GM21381 (cell line): ENCODE results near the gene GPC2.
"Not testable (repeated sequence)": the region's sequence is repeated elsewhere in the genome, so short reads cannot be mapped to it uniquely, and the experiment has no call there.

Source experiments
- ATAC-seq: cut with Tn5 transposase; IDR thresholded peaks from one replicate; pipeline ENCODE4 v1.9.1; 2021; ENCODE audit warnings: mild to moderate bottlenecking, moderate library complexity; ENCODE audit not compliant: unreplicated experiment

The GPC2 gene

GRCh38 chr7:100208911-100209408, 31.8 kb upstream of the GPC2 start:
- peak; percentile 61 for ATAC-seq

DNA sequence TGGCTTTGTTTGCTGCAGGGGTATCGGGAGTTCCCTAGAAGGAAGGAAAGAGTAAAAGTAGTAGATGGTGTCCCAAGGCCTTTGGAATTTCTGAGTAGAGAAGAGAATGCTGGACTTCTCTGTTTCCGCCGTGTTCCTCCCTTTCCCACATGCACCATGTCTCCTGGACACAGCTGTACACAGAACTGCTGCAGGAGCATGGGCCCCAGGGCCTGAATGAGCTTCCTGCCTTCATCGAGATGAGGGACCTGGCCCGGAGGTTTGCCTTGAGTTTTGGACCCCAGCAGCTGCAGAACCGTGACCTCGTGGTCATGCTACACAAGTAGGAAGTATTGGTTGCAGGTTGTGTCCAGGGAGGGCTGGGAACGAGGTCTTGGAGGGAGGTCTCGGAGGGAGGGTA, 27.3 kb upstream of the GPC2 start:
- no peak for ATAC-seq

GRCh38 chr7:100200693-100201092, 23.5 kb upstream of the GPC2 start:
- no peak for ATAC-seq

DNA sequence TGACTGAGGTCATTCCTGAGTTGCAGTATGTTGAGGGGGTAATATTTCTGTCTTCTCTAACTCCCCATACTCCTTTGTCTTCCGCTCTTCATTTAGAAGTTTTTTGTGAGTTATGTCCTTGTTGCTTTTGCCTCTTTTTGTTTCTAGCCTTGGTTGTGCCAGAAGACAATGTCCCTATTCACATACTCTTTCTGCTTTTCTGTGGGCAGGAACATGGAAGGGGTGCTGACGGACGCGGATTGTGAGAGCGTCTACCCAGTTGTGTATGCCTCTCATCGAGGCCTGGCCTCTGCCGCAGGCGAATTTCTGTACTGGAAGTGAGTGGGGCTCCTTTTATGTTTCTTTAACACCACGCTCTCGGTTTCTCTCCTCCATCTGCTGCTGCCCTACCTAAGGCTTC, 21.1 kb upstream of the GPC2 start:
- ATAC-seq: no peak

DNA sequence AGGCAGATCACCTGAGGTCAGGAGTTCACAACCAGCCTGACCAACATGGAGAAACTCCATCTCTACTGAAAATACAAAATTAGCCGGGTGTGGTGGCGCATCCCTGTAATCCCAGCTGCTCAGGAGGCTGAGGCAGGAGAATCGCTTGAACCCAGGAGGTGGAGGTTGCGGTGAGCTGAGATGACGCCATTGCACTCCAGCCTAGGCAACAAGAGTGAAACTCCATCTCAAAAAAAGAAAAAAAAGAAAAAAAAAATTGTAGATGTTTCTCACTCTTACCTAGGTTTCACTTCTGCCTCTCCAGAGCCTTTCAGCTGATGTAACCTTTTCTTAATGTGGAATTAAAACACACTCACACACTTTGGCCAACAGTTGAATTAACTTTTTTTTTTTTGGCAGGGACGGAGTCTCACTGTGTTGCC, 18.7 kb upstream of the GPC2 start:
- not testable (repeated sequence) for ATAC-seq

- no peak for ATAC-seq
Measured at GRCh38 chr7:100195222-100195621, 18.0 kb upstream of the GPC2 start.

GRCh38 chr7:100192969-100193368, 15.8 kb upstream of the GPC2 start:
- ATAC-seq: no peak

DNA sequence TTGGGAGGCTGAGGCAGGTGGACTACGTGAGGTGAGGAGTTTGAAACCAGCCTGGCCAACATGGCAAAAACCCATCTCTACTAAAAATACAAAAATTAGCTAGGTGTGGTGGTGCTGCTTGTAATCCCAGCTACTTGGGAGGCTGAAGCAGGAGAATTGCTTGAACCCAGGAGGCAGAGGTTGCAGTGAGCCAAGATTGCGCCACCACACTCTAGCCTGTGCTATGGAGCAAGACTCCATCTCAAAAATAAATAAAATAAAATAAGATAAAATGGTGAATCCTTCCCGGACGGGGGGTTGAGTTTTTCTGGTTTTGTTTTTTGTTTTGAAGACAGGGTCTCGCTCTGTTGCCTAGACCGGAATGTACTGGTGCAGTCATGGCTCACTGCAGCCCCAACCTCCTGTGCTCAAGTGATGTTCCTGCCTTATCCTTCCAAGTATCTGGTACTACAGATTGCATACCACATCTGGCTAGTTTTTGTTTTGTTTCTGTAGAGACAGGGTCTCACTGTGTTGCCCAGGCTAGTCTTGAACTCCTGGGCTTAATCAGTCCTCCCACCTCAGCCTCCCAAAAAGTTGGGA, 15.2 kb upstream of the GPC2 start:
- not testable (repeated sequence) for ATAC-seq

DNA sequence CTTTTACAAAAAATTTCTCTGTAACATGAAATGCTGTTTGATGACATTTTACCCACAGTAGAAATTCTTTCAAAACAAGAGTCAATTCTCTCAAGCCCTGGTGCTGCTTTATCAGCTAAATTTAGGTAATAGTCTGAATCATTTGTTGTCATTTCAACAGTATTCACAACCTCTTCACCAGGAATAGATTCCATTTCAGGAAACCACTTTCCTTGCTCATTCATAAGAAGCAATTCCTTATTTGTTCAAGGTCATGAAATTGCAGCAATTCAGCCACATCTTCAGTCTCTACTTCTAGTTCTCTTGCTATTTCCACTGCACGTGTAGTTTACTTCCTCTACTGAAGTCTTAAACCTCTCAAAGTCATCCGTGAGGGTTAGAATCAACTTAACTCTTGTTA, 14.6 kb upstream of the GPC2 start:
- ATAC-seq: no peak

DNA sequence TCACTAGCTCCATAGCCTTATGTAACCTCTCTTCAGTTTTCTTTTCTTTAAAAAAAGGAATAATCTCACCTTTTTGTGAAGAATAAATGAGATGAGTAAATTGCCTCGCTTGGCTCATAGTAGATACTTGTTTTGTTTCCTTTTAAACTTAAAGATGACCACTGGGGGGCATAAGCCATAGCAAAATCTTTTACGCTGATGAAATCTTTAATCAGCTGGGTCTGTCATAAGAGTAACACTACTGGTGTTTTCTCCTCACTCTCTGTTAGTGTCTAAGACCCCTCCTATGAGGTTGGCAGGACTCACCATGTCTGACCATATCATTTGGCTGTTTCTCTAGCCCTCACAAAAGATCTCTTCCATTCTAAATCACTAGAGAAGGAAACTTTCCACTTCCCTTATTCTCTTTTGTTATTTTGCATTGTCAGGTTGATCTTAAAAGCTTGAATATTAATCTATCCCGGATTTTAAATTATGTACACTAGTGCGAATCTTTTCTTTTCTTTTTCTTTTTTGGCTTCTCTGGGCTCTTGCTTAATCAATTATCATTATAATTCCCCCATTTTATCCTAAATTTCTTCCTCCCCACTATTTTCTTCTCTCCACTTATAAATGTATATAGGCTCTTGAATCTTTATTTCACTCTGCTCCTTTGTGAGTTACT, 13.0 kb upstream of the GPC2 start:
- ATAC-seq: no peak

GRCh38 chr7:100189061-100189460, 11.9 kb upstream of the GPC2 start:
- no peak for ATAC-seq

GRCh38 chr7:100185726-100186125, 8.5 kb upstream of the GPC2 start:
- no peak for ATAC-seq

GRCh38 chr7:100183090-100183489, 5.9 kb upstream of the GPC2 start:
- not testable (repeated sequence) for ATAC-seq

DNA sequence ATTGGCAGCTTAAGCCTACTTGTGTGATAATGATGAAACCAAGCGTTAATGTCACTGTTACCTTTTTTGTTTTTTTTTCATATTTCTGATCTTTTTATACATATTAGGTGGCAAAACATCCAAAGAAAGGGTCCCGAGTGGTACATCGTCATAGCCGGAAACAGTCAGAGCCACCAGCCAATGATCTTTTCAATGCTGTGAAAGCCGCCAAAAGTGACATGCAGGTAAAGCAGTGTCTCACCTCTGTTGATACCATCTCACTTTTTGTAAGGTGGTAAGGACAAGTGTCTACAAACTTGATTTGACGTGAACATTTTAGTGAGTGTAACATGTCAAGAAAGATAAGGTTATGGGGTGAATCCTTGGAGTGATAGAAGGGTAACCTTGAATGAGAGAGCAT, 5.4 kb upstream of the GPC2 start:
- not testable (repeated sequence) for ATAC-seq

DNA sequence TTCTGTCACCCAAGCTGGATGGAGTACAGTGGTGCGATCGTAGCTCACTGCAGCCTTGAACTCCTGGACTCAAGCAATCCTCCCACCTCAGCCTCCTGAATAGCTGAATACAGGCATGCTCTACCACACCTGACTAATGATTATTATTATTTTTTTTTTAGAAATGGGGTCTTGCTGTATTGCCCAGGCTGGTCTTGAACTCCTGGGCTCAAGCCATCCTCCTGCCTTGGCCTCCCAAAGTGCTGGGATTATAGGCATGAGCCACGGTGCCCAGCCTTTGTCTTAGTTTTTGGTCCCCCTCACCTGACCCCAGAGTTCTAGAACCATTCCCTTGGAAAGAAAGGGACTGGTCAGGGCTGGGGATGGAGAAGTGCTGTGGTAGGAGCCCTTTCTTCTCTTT, 2.9 kb upstream of the GPC2 start:
- ATAC-seq: not testable (repeated sequence)

DNA sequence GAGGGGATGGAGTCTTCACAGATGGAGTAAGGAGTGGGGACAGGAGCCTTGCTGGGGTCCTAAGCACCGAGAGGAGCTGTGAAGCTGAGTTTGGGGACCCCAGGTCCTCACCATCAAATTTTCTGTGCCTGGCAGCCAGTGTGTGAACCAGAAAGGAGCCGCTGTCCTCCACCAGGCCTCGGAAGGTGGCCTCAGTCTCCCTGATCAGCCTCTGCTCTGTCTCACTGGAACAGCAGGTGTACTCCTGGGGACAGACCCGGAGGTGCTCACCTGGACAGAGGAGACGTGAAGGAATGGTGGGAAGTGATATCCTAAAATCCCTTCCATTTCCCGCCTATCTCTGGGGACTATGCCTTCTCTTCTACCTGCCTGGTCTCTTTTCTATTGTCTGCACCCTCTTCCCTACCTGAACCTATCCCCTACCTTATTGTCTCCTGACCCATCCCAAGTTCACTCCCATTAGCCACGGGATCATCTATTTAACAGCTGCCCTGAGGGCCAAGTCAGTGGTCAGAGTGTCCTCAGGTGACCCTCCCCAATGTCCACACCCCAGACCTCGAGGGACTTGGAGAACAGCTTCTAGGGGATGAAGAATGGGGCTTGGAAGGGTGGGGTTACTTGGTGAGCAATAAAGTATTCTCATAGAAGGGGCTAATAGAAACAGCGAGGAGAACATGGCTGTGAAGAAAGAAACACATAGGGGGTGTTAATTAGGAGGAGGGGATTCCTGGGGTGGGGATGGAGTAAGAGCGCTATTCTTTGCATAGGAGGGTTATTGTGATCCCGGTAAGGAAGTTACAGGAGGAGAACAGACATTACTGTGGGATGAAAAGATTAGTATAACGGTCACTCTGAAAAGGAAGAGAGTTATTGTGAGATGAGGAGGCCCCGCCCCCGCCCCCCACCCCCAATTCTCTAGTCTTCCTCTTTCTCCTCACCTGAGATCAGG, 811 bp downstream of the GPC2 start:
- ATAC-seq: no peak

GRCh38 chr7:100175296-100175935, 1.8 kb downstream of the GPC2 start:
- no peak for ATAC-seq

DNA sequence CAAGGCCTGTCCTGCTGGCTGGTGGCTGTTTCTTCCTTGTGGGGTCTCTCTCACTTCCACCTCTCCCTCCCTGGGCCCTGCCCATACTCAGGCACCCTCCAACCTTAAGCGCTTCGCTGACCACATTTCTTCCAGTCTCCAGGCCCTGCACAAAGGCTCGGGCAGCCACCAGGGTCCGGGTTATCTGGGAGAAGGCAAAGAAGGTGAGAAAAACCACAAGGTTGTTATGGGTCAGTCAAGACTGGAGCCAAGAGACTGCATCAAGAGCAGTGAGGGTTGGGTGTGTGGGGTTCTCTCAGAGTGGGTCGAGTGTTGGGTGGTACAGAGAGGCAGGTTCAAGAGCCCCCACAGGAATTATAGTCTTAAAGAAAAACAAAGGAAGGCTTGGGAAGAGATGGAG, 2.6 kb downstream of the GPC2 start:
- ATAC-seq: no peak

- no peak for ATAC-seq
Measured at GRCh38 chr7:100173806-100174495, 3.2 kb downstream of the GPC2 start.

DNA sequence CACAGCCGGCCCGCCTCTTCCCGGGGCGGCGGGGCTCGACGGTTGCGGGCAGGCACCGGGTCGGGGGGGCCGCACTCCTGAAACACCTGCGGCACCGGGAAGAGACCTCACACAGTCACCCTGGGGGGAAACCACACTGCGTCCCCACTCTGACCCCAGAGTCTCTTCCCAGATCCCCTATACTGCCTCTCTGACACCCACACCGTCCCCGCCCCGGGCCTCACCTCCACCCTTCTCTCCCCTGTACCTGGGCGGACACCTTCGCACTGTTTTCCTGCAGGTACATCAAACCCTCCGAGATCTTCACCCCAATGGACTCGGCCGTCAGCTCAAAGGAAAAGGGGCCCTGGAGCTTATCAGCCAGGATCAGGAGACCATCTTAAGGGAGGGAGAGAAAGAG, 5.3 kb downstream of the GPC2 start:
- ATAC-seq: no peak
